HCT116 (cell line): ENCODE results near the gene ANO3. TPM values are rescaled to one million over a fixed set of nuclear protein-coding genes. Genes with fewer than 3 reads are reported as not detected.

Experiments used
- ATAC-seq: fragments of 200-7000 bp; cut with Tn5 transposase; 2 replicates; pipeline ENCODE4 v1.9.1; 2020; ENCODE audit warnings: mild to moderate bottlenecking, moderate library complexity
- BruUV-seq: library from RNA; stranded (reverse); fragments of 400-500 nt; replicated peaks from 2 replicates; lab custom pipeline; 2021; lab: Mats Ljungman, UMichigan
- CTCF ChIA-PET: fragments of 300-600 bp; sonication (Branson Sonifier 250); formaldehyde crosslinking; loops from one replicate; lab custom pipeline; 2021; ENCODE audit warnings: antibody characterized with exemption; lab: Charles Lee
- POLR2A ChIA-PET: fragments of 300-600, 350-600 bp; sonication (Branson Sonifier 250); formaldehyde crosslinking; loops from one replicate; lab custom pipeline; 2021; ENCODE audit warnings: antibody characterized with exemption; lab: Charles Lee
- RAD21 ChIA-PET, 2 experiments: fragments of 300-600 bp; sonication (Branson Sonifier 250); formaldehyde crosslinking; loops; one replicate each; lab custom pipeline; 2023; ENCODE audit warnings: low total read pairs in 2 of 2; ENCODE audit not compliant: uncharacterized antibody in 2 of 2, unreplicated experiment in 2 of 2, low non-redundant PET in 1 of 2; lab: Charles Lee
- DNase-seq: peaks from one replicate; pipeline ENCODE4 v3.0.0-alpha.2; 2010; ENCODE audit warnings: low read depth, low spot score
- H2AFZ ChIP-seq: fragments of 200-600 bp; shearing (Covaris generic), sonication (generic); 2 replicates; pipeline ENCODE4 v1.6.1; 2017; ENCODE audit warnings: low read depth, mixed run types, mixed read lengths, antibody characterized with exemption, low read length; ENCODE audit not compliant: poor library complexity, severe bottlenecking
- H3K27ac ChIP-seq: 2 replicates; pipeline ENCODE4 v1.5.1; 2012; ENCODE audit warnings: low read depth, low read length
- H3K27me3 ChIP-seq: fragments of 200-600 bp; sonication (generic); 2 replicates; pipeline ENCODE4 v1.6.1; 2016; ENCODE audit warnings: mixed run types, low read length, mixed read lengths; ENCODE audit not compliant: insufficient read depth
- H3K36me3 ChIP-seq, 2 experiments: fragments of 200-500 bp in 1 of 2; fragments of 200-600 bp in 1 of 2; sonication (Bioruptor generic) in 1 of 2; sonication (generic) in 1 of 2; 2 replicates each; pipeline versions ENCODE4 v1.5.1 to v1.6.1; 2014 to 2016; ENCODE audit warnings: low read length in 2 of 2, inconsistent platforms in 1 of 2, mixed read lengths in 1 of 2, mixed run types in 1 of 2; ENCODE audit not compliant: insufficient read depth in 2 of 2, control insufficient read depth in 1 of 2
- H3K4me1 ChIP-seq, 2 experiments: fragments of 200-600 bp in 1 of 2; sonication (generic) in 1 of 2; 2 replicates each; pipeline versions ENCODE4 v1.5.1 to v1.6.1; 2012 to 2017; ENCODE audit warnings: low read length in 2 of 2, inconsistent platforms in 1 of 2, mild to moderate bottlenecking in 1 of 2, mixed read lengths in 1 of 2, mixed run types in 1 of 2, moderate library complexity in 1 of 2; ENCODE audit not compliant: insufficient read depth in 2 of 2, control insufficient read depth in 1 of 2
- H3K4me2 ChIP-seq: fragments of 200-600 bp; sonication (generic); 2 replicates; pipeline ENCODE4 v1.6.1; 2017; ENCODE audit warnings: mixed run types, low read length, mixed read lengths
- H3K4me3 ChIP-seq, 2 experiments: fragments of 200-600 bp in 1 of 2; sonication (generic) in 1 of 2; replicated peaks in 1 of 2; 2 replicates each; pipeline ENCODE4 v1.5.1; 2011 to 2016; ENCODE audit warnings: low read length in 2 of 2, control low read depth in 1 of 2, low read depth in 1 of 2, mild to moderate bottlenecking in 1 of 2, mixed read lengths in 1 of 2, mixed run types in 1 of 2
- H3K79me2 ChIP-seq: fragments of 200-600 bp; sonication (generic); 2 replicates; pipeline ENCODE4 v1.6.1; 2017; ENCODE audit warnings: mild to moderate bottlenecking, mixed run types, low read length, moderate library complexity, mixed read lengths; ENCODE audit not compliant: insufficient read depth
- H3K9ac ChIP-seq: fragments of 200-600 bp; sonication (generic); 2 replicates; pipeline ENCODE4 v1.6.1; 2016; ENCODE audit warnings: low read length, mixed read lengths
- H3K9me2 ChIP-seq: fragments of 200-600 bp; sonication (generic), shearing (Covaris generic); 2 replicates; pipeline ENCODE4 v1.6.1; 2017; ENCODE audit warnings: mixed run types, mild to moderate bottlenecking, moderate library complexity; ENCODE audit not compliant: insufficient read depth
- H3K9me3 ChIP-seq, 2 experiments: fragments of 200-500 bp in 1 of 2; fragments of 200-600 bp in 1 of 2; sonication (Bioruptor generic) in 1 of 2; sonication (generic) in 1 of 2; 2 replicates each; pipeline ENCODE4 v1.6.1; 2014 to 2017; ENCODE audit warnings: low read length in 2 of 2, mixed read lengths in 2 of 2, inconsistent platforms in 1 of 2, low read depth in 1 of 2, mild to moderate bottlenecking in 1 of 2, mixed run types in 1 of 2, moderate library complexity in 1 of 2; ENCODE audit not compliant: control insufficient read depth in 1 of 2, insufficient read depth in 1 of 2
- H4K20me1 ChIP-seq: fragments of 200-600 bp; sonication (generic), shearing (Covaris generic); 2 replicates; pipeline ENCODE4 v1.6.1; 2017; ENCODE audit warnings: mixed run types, mild to moderate bottlenecking, moderate library complexity; ENCODE audit not compliant: insufficient read depth
- CEBPB ChIP-seq: IDR thresholded peaks from 2 replicates; pipeline ENCODE4 v1.6.1; 2012; ENCODE audit warnings: low read depth
- EGR1 ChIP-seq: IDR thresholded peaks from 2 replicates; pipeline ENCODE4 v1.6.1; 2012; ENCODE audit warnings: low read depth
- ELF1 ChIP-seq: IDR thresholded peaks from 2 replicates; pipeline ENCODE4 v1.6.1; 2012; ENCODE audit warnings: low read depth, borderline replicate concordance
- EZH2phosphoT487 ChIP-seq: fragments of 200-600 bp; IDR thresholded peaks from 2 replicates; pipeline ENCODE4 v1.6.1; 2018; ENCODE audit warnings: antibody characterized with exemption, borderline replicate concordance
- FOSL1 ChIP-seq: IDR thresholded peaks from 2 replicates; pipeline ENCODE4 v1.6.1; 2012; ENCODE audit warnings: low read depth
- JUND ChIP-seq: IDR thresholded peaks from 2 replicates; pipeline ENCODE4 v1.6.1; 2012
- POLR2A ChIP-seq: IDR thresholded peaks from 2 replicates; pipeline ENCODE4 v1.7.0; 2011; ENCODE audit warnings: borderline replicate concordance; ENCODE audit not compliant: insufficient read depth, insufficient read length; ENCODE audit errors: extremely low read depth
- POLR2AphosphoS5 ChIP-seq: IDR thresholded peaks from 2 replicates; pipeline ENCODE4 v1.6.1; 2011; ENCODE audit warnings: mild to moderate bottlenecking, low read depth, low read length, moderate library complexity
- SIN3A ChIP-seq: IDR thresholded peaks from 2 replicates; pipeline ENCODE4 v1.6.1; 2012; ENCODE audit warnings: low read depth
- SP1 ChIP-seq: IDR thresholded peaks from 2 replicates; pipeline ENCODE4 v1.6.1; 2012; ENCODE audit warnings: low read depth
- SRF ChIP-seq: IDR thresholded peaks from 2 replicates; pipeline ENCODE4 v1.6.1; 2012; ENCODE audit warnings: low read depth
- YY1 ChIP-seq: IDR thresholded peaks from 2 replicates; pipeline ENCODE4 v1.6.1; 2011; ENCODE audit warnings: low read length, low read depth, moderate library complexity, mild to moderate bottlenecking; ENCODE audit not compliant: insufficient replicate concordance; ENCODE audit errors: extremely low read depth
- intact Hi-C: fragments of 100-400 bp; cut with micrococcal nuclease; formaldehyde crosslinking; loops from 2 replicates; pipeline ENCODE4 v1.10.0; 2022
- total RNA-seq: library from RNA; stranded (reverse); gene quantifications from one replicate; pipeline ENCODE4 v1.2.1, GENCODE V29; 2021; ENCODE audit not compliant: unreplicated experiment
- TF ChIP-seq, protein P1 (sequence below): IDR thresholded peaks from 2 replicates; pipeline ENCODE4 v1.6.1; 2012
- TF ChIP-seq, protein P2 (sequence below): IDR thresholded peaks from 2 replicates; pipeline ENCODE4 v1.6.1; 2012; ENCODE audit warnings: low read depth

Gene ANO3
- total RNA-seq, 1 experiment from 2014 or later: not detected

DNA sequence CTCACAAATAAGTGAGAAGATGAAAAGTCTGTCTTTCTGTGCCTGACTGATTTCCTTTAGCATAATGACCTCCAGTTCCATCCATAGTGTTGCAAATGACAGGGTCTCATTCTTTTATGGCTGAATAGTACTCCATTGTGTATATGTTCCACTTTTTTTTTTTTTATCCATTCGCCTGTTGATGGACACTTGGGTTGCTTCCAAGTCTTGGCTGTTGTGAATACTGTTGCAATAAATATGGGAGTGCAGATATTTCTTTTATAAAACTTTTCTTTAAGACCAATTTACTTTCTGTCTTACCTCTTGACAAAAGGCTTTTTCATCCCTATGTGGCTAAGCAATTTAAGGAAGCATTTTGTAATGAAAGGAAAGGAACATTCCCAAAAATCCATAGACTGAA is 135.6 kb downstream of the ANO3 start:
- Histone ChIP-seq H3K4me3 (no peak overlapping the region), H3K9me2 (no peaks in the 10 kb centered on the region), H3K4me2 (no peak overlapping the region), H3K36me3 (no peaks in the 10 kb centered on the region), H3K9me3 (peaks cover 3 to 20% of the 10 kb centered on the region in 2 experiments; a peak in 3 of 4 replicates), H3K79me2 (no peaks in the 10 kb centered on the region), H3K9ac (no peak overlapping the region), H3K27me3 (no peaks in the 10 kb centered on the region), H4K20me1 (no peaks in the 10 kb centered on the region), H3K27ac (no peak overlapping the region), H3K4me1 (no peaks in the 10 kb centered on the region), H2AFZ (no peak overlapping the region)
- POLR2A ChIA-PET: no interaction called here
- ATAC-seq (no peak), DNase-seq (no peak)
- no peak for TF ChIP-seq EZH2phosphoT487
- no peak for TF ChIP-seq YY1
- RAD21 ChIA-PET: no interaction called here
- no TSS peak for BruUV-seq
- CTCF ChIA-PET: no interaction called here
- intact Hi-C loops: no loop called here

DNA sequence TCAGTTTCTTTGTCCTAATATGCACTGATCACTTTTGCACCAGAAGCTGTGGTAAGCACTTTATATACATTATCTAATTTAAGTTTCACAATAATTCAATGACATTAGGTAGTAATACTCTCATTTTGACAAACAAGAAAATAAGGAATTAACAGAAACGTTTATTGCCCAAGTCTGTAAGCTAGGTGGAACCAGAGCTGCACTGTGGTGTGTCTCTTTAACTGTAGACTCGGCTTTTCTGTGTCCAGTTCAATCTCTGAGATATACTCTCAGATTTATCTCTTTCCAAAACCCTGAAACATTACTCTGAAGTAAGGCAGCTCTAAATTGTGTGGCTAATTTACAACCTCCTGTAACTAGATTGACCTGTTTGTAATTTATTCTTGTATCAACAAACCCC is 139.1 kb downstream of the ANO3 start:
- intact Hi-C loops: no loop called here
- H4K20me1 ChIP-seq: no peaks in the 10 kb centered on the region
- H3K9ac ChIP-seq: no peak overlapping the region
- TF ChIP-seq SP1 (no peak), JUND (no peak), POLR2AphosphoS5 (no peak), SRF (no peak), SIN3A (no peak), FOSL1 (no peak), CEBPB (no peak), EGR1 (no peak), POLR2A (no peak), ELF1 (no peak)
- TF ChIP-seq, protein P1, sequence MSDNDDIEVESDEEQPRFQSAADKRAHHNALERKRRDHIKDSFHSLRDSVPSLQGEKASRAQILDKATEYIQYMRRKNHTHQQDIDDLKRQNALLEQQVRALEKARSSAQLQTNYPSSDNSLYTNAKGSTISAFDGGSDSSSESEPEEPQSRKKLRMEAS: no peak
- TF ChIP-seq, protein P2, sequence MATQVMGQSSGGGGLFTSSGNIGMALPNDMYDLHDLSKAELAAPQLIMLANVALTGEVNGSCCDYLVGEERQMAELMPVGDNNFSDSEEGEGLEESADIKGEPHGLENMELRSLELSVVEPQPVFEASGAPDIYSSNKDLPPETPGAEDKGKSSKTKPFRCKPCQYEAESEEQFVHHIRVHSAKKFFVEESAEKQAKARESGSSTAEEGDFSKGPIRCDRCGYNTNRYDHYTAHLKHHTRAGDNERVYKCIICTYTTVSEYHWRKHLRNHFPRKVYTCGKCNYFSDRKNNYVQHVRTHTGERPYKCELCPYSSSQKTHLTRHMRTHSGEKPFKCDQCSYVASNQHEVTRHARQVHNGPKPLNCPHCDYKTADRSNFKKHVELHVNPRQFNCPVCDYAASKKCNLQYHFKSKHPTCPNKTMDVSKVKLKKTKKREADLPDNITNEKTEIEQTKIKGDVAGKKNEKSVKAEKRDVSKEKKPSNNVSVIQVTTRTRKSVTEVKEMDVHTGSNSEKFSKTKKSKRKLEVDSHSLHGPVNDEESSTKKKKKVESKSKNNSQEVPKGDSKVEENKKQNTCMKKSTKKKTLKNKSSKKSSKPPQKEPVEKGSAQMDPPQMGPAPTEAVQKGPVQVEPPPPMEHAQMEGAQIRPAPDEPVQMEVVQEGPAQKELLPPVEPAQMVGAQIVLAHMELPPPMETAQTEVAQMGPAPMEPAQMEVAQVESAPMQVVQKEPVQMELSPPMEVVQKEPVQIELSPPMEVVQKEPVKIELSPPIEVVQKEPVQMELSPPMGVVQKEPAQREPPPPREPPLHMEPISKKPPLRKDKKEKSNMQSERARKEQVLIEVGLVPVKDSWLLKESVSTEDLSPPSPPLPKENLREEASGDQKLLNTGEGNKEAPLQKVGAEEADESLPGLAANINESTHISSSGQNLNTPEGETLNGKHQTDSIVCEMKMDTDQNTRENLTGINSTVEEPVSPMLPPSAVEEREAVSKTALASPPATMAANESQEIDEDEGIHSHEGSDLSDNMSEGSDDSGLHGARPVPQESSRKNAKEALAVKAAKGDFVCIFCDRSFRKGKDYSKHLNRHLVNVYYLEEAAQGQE: no peak
- TF ChIP-seq, all 23 proteins: peak for 0
- H3K4me3 ChIP-seq: no peak overlapping the region
- no peak overlapping the region for H3K4me2 ChIP-seq
- H3K27ac ChIP-seq: no peak overlapping the region
- no peaks in the 10 kb centered on the region for H3K36me3 ChIP-seq
- ChIA-PET POLR2A (no interaction called here), CTCF (no interaction called here), RAD21 (no interaction called here)
- peaks cover 6 to 11% of the 10 kb centered on the region in 2 experiments; a peak in 2 of 4 replicates for H3K9me3 ChIP-seq
- no peaks in the 10 kb centered on the region for H3K9me2 ChIP-seq
- H3K4me1 ChIP-seq: no peaks in the 10 kb centered on the region
- no peaks in the 10 kb centered on the region for H3K27me3 ChIP-seq
- ATAC-seq: no peak
- no peak overlapping the region for H2AFZ ChIP-seq
- DNase-seq: no peak
- BruUV-seq: no TSS peak
- no peaks in the 10 kb centered on the region for H3K79me2 ChIP-seq
